ENCODE measurements around the gene EVI5. TPM values are rescaled to one million over a fixed set of nuclear protein-coding genes. Genes with fewer than 3 reads are reported as not detected.
A peak's percentile ranks its signal among the peaks of the same experiment; 100 is the strongest.
"Not testable (repeated sequence)": the region's sequence is repeated elsewhere in the genome, so short reads cannot be mapped to it uniquely, and the experiment has no call there.

Gene EVI5
- total and polyA plus RNA-seq, 12 donors, result 3.6 to 63.1 (median 45.2) TPM

DNA sequence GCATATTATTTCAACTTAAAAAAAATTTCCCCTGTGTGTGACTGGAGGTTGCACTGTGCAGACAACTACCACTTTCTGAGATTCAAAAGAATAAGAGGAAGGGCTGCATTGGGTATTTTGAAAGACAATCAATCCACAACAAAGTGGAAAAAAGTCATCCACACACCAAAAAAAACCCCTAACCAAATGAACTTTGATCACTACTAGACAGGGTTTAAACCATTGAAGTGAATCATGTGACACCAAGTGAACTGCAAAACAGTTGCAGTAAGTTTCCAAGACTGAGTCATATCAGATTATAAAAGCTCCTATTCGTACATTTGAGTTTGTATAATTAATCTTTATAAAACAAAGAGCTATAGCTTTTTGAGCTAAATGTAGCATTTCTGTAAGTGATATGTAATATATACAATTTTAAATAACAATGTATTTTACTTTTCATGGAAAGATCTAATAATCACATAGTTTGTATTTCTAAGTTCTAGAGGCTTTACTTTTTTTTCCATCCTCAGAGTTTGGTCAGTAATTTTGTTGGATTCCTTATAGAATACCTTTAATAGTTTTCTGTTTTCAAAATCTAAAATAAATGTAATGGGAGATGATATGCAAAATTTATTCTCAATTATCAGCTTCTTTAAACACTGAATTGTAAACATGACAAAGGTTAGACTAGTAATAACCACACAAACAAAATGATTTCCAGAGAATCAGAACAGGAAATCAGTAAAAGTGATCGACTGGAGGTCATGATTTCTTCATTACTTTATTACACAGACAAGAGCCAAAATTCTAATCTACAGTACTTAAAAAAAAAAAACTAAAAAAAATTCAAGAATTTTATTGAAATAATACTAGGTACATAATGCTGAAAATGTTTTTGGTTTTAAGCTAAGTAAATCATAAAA, 247.7 kb downstream of the EVI5 start:
- H3K4me3 ChIP-seq, result no peak overlapping the region
- whole genome bisulfite sequencing, 4 donors, result 27 to 41% (median 35%) methylated on average over 2 of the region's 2 CpGs
- DNase-seq, result no peak
- H3K36me3 ChIP-seq (replicated peaks in 1 of 2), result no peaks in the 10 kb centered on the region
- no peak overlapping the region for H3K27ac ChIP-seq
- no peaks in the 10 kb centered on the region for H3K27me3 ChIP-seq
- intact Hi-C loops (cut with DNase I), result no loop called here
- H3K4me1 ChIP-seq (replicated peaks in 1 of 2), result peaks cover 27 to 29% of the 10 kb centered on the region in 2 donors
- TF ChIP-seq POLR2A (IDR thresholded peaks at IDR 0.05) (no peak), CTCF (IDR thresholded peaks at IDR 0.05) (no peak)
- no peaks in the 10 kb centered on the region for H3K9me3 ChIP-seq (replicated peaks in 1 of 3)

DNA sequence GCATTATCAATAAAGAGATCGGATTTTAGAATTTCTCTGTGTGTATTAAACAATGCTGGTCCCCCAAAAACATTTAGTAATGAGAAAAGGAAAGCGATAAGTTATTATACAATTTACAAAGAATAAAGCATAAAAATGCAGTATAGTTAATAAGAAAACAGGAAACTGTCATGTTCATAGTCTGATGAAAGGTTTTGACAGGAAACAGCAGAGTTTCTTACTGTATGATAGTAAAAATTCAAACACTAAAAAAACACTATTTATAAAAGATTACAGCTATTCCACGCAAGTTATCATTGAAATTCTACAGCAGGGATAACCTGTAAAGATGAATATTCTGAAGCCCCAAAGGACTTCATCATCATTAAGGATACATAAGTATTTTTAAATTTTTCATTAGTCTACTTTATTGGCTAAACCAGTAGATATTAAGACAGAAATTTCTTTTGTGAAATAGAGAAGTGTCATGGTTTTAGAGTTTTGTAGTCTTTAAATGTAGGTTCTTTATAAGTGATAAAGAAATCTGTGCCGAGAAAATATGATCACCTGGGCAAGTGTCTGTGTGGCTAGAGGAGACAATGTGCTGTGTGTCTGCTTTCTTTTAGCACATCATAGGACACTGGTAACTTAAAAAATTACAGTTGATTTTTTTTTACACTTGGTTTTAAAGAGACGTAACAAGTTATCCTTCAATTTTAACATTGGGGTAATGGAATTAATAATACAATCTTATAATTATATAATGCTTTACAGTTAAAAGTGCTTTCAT, 248.5 kb downstream of the EVI5 start:
- no peaks in the 10 kb centered on the region for H3K9me3 ChIP-seq (replicated peaks in 1 of 3)
- no peak for DNase-seq
- H3K4me1 ChIP-seq (replicated peaks in 1 of 2), result peaks cover 27 to 29% of the 10 kb centered on the region in 2 donors
- H3K36me3 ChIP-seq (replicated peaks in 1 of 2), result no peaks in the 10 kb centered on the region
- TF ChIP-seq CTCF (IDR thresholded peaks at IDR 0.05) (no peak), POLR2A (IDR thresholded peaks at IDR 0.05) (no peak)
- no peak overlapping the region for H3K27ac ChIP-seq
- intact Hi-C loops (cut with DNase I), result no loop called here
- no peaks in the 10 kb centered on the region for H3K27me3 ChIP-seq
- 84 to 89% (median 87%) methylated on average over 5 of the region's 5 CpGs for WGBS, 4 donors
- no peak overlapping the region for H3K4me3 ChIP-seq

GRCh38 chr1:92532371-92532770, 252.5 kb downstream of the EVI5 start:
- H3K4me3 ChIP-seq; H3K27me3 ChIP-seq; intact Hi-C loops (cut with DNase I); H3K27ac ChIP-seq; H3K36me3 ChIP-seq (replicated peaks in 1 of 2); DNase-seq; H3K9me3 ChIP-seq (replicated peaks in 1 of 3): not testable (repeated sequence)
- peaks cover 12 to 13% of the 10 kb centered on the region in 2 donors for H3K4me1 ChIP-seq (replicated peaks in 1 of 2)
- WGBS, 4 donors, result 91 to 97% (median 94%) methylated on average over 4 of the region's 4 CpGs

GRCh38 chr1:92531939-92532338, 253.0 kb downstream of the EVI5 start:
- H3K27ac ChIP-seq; H3K9me3 ChIP-seq (replicated peaks in 1 of 3); intact Hi-C loops (cut with DNase I); H3K4me3 ChIP-seq; DNase-seq; H3K36me3 ChIP-seq (replicated peaks in 1 of 2); H3K4me1 ChIP-seq (replicated peaks in 1 of 2); H3K27me3 ChIP-seq: not testable (repeated sequence)
- 94 to 98% (median 95%) methylated on average over 3 of the region's 3 CpGs for WGBS, 4 donors

- Histone ChIP-seq H3K9me3 (replicated peaks in 1 of 3) (no peaks in the 10 kb centered on the region), H3K27me3 (no peaks in the 10 kb centered on the region), H3K4me1 (replicated peaks in 1 of 2) (no peaks in the 10 kb centered on the region), H3K27ac (no peak overlapping the region), H3K36me3 (replicated peaks in 1 of 2) (no peaks in the 10 kb centered on the region), H3K4me3 (no peak overlapping the region)
- TF ChIP-seq POLR2A (IDR thresholded peaks at IDR 0.05), result no peak
- no peak for TF ChIP-seq CTCF (IDR thresholded peaks at IDR 0.05)
- 95 to 100% (median 97%) methylated on average over 2 of the region's 2 CpGs for WGBS, 4 donors
- no peak for DNase-seq
- intact Hi-C loops (cut with DNase I), result no loop called here
These were observed 257.2 kb downstream of the EVI5 start for GRCh38 chr1:92527670-92528069.

GRCh38 chr1:92524944-92525590, 259.8 kb downstream of the EVI5 start:
- WGBS, 4 donors, result 67 to 72% (median 70%) methylated on average over 9 of the region's 9 CpGs
- peak in 6 of 7 donors; percentile 54 to 59 (median 56) for DNase-seq
- H3K27me3 ChIP-seq; intact Hi-C loops (cut with DNase I); H3K9me3 ChIP-seq (replicated peaks in 1 of 3); H3K4me1 ChIP-seq (replicated peaks in 1 of 2); H3K36me3 ChIP-seq (replicated peaks in 1 of 2); H3K4me3 ChIP-seq: not testable (repeated sequence)
- peak overlapping the region in 1 of 5 donors; percentile 23 for H3K27ac ChIP-seq

Data from adrenal gland (tissue), 12 donors.